Measurements from ENCODE around the gene FOSL2.

GRCh38 chr2:28419003-28419402, 26.3 kb downstream of the FOSL2 start:
- TF ChIP-seq EZH2 (IDR thresholded peaks at IDR 0.05; ENCODE audit: borderline replicate concordance, low read length) (no peak), CTCF (conservative IDR thresholded peaks at IDR 0.05 in 1 of 2, IDR thresholded peaks at IDR 0.05 in 1 of 2; ENCODE audit: extremely low read depth in 1 of 2, insufficient read depth in 1 of 2, low read depth in 1 of 2, low read length in 2 of 2) (no peak)

All from mammary epithelial cell (primary cell).